GM18870 (cell line): ENCODE measurements around the gene CCS.
A peak's percentile ranks its signal among the peaks of the same experiment; 100 is the strongest.
"Not testable (repeated sequence)": the region's sequence is repeated elsewhere in the genome, so short reads cannot be mapped to it uniquely, and the experiment has no call there.

Experiments used
- ATAC-seq: cut with Tn5 transposase; IDR thresholded peaks from one replicate; pipeline ENCODE4 v1.9.1; 2021; ENCODE audit warnings: moderate library complexity; ENCODE audit not compliant: unreplicated experiment

CCS gene

DNA sequence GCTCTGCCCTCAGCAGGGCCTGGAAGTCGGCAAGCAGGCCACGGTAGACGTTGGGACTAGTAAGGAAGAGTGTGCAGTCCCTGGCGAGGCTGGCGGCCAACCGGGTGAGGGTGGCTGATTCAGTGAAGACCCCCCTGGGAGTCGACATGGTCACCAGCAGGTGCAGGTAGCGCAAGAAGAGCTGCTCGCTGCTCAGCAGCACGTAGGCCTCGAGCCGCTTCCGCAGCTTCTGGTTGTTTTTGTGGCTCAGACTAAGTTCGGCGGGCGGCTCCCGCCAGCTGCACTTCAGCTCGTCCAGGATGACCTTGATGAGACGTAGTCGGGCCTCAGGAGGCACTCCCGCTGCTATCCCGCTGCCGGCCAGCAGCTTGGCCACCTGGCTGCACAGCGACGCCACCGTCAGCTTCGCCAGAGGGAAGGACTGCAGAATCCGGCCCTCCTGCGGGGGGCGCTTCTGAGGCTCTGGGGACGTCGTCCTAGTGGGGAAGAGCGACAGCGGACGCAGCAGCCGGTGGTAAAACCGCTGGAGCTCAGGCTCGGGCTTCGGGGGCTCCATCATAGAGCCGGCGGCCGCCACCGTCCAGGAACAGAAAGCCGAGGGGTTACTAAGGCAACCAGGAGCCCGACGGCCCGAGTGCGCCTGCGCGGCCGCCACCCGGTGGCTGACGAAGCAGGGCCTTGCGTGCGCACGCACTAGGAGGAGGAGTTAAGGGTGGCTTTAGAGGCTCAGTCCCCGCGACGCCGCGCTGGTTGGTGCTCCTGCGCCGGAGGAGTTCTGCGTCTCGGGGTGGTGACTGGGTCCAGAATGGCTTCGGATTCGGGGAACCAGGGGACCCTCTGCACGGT lies at the start of gene CCS, which contains the start of gene CCDC87:
CCS (plus strand) TSS at position 729 of the 846 bp plus-strand sequence; CDS start at position 806, 77 bp downstream.
CCDC87 (minus strand) TSS at position 607 of the 846 bp plus-strand sequence; CDS start at position 559, 48 bp downstream.
- peak; percentile 72 for ATAC-seq

- no peak for ATAC-seq
Measured at GRCh38 chr11:66543263-66544107, 49.5 kb upstream of the CCS start.

DNA sequence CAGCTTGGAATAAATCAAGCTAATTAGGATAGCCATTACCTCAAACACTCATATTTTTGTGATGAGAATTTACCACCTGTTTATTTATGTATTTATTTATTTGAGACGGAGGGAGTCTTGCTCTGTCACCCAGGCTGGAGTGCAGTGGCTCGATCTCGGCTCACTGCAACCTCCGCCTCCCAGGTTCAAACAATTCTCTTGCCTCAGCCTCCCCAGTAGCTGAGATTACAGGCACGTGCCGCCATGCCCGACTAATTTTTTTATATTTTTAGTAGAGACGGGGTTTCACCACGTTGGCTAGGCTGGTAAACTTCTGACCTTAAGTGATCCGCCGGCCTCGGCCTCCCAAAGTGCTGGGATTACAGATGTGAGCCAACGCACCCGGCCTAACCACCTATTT lies 48.0 kb upstream of the CCS start:
- not testable (repeated sequence) for ATAC-seq

DNA sequence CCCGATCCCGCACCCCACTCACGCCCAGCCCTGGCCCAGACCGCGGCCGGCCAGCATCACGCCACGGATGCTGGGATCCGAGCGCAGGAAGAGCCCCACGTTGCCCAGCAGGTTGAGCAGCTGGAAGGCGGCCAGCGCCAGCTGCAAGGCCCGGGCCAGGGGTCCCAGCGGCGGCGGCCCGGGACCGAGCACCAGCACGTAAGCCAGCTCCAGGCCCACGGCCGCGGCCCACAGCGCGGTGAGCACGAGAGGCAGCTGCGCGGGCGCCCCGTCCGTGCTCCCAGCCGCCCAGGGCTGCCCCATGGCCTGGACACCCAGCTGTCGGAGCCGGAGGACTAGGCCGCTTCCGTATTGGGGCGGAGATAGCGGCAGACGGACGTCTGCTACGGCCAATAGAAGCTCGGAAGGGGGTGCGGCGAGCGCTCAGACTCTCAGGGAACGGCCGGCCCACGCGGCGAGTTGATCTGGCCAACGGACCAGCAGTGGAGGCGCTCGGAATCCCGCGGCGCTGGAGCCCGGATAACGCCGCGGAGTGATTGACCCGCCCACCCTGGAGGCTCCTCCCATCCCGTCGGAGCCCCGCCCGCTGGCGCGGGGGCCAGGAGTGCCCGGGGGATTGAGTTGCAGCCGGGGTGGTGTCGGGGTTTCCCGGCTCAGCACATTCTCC lies 47.2 kb upstream of the CCS start, which contains the start of gene ZDHHC24:
ZDHHC24 (minus strand) TSS at position 348 of the 667 bp plus-strand sequence; CDS start at position 303, 45 bp downstream.
- peak; percentile 75 for ATAC-seq

DNA sequence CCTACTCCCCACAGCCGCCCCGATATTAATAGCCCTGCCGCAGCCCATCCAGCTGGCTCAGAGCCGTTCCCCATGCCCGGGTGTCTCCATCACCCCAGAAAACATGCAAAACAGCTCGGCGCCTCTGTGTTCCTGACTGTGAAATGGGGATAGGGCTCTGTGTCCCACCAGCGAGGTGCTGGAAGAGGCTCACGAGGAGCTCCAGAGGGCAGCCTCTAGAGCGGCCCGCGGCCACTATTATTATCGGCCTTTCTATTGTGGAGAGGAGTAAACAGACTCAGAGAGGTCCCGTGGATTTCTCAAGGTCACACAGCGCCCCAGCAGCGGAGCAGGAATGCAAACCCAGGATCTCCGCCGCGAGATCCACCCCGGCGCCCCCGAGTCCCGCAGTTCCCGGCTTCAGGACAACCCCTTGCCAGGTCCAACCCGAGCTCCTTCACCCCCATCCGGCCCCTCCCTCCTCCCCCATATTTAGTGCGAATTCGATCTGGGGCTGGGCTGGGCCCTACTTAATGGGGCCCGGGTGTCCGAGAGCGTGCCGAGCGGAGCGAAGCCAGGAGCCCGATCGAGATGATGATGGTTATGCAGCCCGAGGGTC lies 46.5 kb upstream of the CCS start, which contains the start of gene ACTN3:
ACTN3 (plus strand) TSS at position 536 of the 598 bp plus-strand sequence; CDS start at position 571, 35 bp downstream.
- ATAC-seq, result no peak

DNA sequence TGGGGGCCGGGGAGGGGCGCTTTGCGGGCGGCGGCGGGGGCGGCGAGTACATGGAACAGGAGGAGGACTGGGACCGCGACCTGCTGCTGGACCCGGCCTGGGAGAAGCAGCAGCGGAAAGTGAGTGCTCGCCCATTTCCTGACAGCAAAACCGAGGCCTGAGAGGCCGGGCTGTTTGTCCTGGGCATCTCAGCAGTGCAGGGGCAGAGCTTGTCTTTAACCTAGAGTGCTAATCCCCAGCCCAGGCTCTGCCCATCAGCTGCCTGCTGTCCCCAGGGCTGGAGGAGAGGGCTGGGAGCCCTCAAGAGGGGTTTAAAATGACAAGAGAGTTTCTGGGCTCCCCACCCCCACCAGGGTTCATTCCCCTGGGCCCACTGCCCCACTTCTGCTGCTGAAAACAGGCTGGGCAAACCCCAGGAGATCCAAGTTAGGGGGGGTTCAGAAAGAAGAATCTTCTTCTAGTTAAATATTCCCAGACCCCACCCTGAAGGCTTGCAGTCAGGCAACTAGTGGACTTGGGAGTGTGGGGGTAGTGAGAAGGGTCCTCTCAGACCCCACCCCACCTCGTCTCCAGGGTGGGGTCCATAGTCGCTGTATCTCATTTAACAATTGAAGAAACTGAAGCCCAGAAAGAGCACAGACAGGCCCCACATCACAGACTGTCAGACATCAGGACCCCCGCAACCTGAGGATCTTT lies 45.9 kb upstream of the CCS start:
- no peak for ATAC-seq

GRCh38 chr11:66547662-66548009 lies 45.3 kb upstream of the CCS start:
- no peak for ATAC-seq

DNA sequence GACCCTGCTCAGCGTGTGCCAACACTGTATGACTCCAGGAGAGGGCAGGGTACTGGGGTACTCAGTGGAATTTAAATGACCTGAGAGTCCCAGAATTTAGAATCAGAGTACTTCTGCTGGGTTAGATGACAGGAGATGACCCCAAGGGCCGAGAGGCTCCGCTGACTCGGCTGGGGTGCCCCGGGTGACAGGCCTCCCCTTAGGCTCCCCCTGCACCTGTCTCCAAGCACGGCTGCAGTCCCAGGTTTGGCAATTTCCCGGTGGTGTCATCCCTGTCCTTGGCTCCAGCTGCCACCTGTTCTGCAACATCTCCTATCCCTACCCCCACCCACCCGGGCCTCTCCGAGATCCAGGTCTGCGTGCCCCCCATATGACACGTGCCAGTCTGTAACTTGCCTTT lies 44.9 kb upstream of the CCS start:
- no peak for ATAC-seq

GRCh38 chr11:66548774-66549630 lies 44.0 kb upstream of the CCS start:
- no peak for ATAC-seq

GRCh38 chr11:66549696-66550095 lies 43.3 kb upstream of the CCS start:
- no peak for ATAC-seq

DNA sequence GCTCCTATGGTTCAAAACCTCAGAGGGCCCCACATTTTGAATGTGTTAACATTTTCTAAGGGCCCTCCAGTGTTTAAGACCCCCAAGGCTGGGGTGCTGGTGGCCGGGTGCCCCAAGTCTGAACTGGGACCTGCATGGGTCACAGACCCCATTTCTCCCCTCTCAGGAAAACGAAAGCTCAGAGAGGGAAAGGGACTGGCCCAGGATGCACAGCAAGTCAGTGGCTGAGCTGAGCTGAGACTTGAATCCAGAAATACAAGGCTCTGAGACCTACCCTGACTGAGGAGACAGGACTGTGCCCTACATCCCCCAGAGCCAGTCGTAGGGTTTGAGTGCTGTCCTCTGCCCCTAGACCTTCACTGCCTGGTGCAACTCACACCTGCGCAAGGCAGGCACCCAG lies 42.1 kb upstream of the CCS start:
- ATAC-seq, result no peak

- ATAC-seq, result no peak
Measured at GRCh38 chr11:66554602-66555001, 38.4 kb upstream of the CCS start.

GRCh38 chr11:66555416-66555815 lies 37.6 kb upstream of the CCS start:
- ATAC-seq, result no peak

DNA sequence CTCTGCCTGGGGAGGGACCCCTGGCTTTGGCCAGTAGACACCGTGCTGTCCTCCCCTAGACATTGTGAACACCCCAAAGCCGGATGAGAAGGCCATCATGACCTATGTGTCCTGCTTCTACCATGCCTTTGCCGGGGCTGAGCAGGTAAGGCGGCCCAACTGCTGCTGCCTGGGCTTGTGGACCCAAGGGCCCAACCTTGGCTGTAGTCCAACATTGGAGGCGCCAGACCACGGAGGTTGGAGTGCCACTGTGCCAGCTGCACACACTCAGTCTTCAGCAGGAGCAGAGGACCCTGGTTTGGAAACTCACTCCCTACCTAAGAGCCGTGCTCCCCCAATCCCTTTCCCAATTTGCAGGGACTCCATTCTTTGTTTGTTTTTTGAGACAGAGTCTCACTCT lies 36.9 kb upstream of the CCS start:
- no peak for ATAC-seq

DNA sequence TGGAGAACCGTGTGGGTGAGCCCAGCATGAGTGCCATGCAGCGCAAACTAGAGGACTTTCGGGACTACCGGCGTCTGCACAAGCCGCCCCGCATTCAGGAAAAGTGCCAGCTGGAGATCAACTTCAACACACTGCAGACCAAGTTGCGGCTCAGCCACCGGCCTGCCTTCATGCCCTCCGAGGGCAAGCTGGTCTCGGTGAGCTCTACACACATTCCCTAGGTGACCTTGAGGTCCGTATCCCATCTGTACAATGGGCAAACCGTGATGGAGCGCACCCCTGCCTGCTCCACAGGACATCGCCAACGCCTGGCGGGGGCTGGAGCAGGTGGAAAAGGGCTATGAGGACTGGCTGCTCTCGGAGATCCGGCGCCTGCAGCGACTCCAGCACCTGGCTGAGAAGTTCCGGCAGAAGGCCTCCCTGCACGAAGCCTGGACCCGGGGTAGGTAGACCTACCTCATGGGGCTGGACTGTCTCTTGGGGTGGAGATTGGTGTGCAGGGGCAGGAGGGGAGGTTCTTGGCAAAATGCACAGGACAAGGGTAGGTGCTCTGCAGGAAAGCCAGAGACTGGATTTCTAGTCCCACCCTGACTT lies 35.2 kb upstream of the CCS start:
- no peak for ATAC-seq

GRCh38 chr11:66559142-66559865 lies 33.7 kb upstream of the CCS start:
- ATAC-seq, result no peak

- no peak for ATAC-seq
Measured at GRCh38 chr11:66559866-66560676, 32.9 kb upstream of the CCS start.
